ENCODE results near the gene ATM.
"Not testable (repeated sequence)": the region's sequence is repeated elsewhere in the genome, so short reads cannot be mapped to it uniquely, and the experiment has no call there.

Gene ATM

DNA sequence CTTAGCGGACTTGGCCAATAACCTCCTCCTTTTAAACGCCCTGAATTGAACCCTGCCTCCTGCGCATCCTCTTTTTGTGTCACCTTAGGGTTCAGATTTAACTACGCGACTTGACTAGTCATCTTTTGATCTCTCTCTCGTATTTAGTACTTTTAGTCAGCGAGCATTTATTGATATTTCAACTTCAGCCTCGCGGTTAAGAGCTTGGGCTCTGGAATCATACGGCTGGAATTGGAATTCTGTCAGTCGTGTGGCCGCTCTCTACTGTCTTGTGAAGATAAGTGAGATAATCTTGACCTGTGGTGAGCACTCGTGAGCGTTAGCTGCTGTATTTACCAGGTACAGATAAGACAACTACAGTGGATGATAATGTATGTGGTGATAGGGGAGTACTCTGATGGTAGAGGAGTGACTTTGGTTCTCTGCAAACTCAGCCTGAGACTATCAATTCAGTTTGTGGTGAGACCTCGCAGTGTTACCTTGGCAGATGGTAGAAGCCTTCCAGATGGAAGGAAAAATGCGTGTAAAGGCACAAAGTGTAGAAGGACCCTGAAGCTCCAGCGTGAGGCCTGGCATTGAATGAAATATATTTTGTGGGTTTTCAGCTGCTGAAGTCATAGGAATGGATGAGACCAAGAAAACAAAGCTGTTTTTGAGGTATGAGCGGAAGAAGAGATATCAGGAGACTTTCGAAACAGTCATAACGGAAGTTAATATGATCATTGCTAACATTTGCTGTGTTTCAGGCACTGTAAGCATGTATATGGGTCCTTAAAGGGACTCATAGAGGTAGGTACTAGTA is 682 bp downstream of the ATM start:
- no peak for DNase-seq

DNA sequence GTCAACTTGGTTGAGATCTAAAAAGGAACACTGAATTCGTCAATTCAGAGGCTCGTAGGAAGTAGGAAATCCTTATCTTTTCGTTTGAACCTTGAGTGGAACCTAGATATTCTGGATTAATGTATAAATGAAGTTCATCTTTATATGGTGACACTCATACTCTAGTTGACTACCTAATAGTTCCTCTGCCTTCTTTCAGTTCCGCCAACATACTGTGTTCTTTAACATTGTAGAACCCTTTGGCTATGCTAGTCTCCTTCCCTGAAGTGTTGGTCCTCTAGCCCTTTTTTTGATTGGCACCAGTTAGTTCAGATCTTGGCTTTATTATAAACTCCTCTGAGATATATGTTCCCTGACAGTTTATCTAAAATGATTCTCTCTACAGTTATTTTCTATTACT is 1.5 kb downstream of the ATM start:
- no peak for DNase-seq

DNA sequence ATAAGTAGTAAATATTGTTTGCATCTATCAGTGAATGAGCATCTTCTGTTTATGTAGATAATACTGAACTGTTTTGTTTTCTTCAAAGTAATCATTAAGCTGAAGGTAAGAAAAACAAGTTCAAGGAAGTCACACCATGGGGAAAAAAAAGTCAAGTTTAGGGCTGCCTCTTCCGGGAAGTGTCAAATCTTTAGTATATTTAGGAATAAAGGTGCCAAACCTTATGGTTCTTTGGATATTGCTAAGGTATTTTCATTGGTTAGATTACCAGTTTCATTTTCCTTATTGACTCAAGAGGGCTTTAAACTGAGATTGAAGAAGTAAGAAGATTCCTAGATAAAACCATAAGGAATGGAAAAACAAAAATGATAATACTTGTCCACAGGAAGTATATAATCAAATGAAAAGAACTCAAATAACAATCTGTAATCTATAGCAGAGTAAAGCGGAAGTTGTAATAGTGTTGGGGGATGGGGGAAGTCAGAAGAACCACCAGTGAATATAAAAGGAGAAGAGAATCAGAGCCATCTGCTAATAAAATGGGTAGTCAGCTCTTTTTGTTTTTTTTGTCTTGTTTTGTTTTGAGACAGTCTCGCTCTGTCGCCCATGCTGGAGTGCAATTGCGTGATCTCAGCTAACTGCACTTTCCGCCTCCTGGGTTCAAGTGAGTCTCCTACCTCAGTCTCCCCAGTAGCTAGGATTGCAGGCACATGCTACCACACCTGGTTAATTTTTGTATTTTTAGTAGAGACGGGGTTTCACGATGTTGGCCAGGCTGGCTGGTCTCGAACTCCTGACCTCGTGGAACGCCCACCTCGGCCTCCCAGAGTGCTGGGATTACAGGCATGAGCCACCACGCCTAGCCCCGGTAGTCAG is 2.3 kb downstream of the ATM start:
- DNase-seq: no peak

DNA sequence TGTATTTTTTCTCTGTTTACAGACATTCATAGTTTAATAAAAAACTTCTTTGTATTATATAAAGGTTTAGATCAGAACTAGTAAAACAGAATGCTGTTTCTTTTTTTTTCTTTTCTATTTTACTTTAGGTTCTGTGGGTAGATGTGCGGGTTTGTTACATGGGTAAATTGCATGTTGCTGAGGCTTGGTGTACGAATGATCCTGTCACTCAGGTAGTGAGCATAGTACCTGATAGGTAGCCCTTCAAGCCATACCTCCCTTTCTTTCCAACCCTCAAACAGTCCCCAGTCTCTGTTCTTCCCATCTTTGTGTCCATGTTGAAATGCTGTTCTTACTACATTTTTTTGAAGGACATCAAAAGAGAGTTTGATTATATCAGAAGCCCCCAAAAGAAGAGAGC is 3.2 kb downstream of the ATM start:
- no peak for DNase-seq

DNA sequence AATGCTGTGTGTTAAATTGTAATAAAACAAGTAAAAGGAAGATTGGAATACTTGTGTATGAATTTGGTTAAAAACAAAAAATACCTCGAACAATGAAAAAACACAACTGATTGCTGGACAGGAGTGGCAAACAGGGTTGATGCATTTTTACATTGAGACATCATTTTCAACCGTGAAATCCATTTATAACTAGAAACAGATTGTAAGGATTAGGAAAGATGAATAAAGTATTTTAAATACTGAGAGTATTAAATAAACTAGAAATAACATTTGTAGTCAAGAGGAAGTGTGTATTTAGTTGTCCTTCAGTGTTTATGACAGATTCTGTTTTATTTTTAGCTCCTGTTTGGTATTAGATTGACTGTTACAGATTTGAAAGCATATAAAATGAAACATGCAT is 5.4 kb downstream of the ATM start:
- no peak for DNase-seq

DNA sequence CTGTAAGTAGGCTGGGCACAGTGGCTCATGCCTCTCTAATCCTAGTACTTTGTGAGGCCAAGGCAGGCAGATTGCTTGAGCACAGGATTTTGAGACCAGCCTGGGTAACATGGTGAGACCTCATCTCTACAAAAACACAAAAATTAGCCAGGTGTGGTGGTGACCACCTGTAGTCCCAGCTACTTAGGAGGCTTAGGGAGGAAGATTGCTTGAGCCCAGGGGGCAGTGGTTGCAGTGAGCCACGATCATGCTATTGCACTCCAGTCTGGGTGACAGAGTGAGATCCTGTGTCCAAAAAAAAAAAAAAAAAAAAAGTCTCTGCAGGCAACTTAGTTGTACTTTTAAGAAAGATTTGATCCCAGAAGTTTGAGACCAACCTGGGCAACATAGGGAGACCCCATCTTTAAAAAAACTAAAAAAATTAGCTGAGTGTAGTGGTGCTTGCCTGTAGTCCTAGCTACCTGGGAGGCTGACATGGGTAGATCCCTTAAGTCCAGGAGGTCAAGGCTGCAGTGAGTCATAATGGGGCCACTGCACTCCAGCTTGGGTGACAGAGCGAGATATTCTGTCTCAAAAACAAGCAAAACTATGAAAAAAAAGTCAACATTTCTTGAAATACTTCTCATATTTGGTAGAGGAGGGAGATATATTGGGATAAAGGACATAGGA is 10.5 kb downstream of the ATM start:
- no peak for DNase-seq

DNA sequence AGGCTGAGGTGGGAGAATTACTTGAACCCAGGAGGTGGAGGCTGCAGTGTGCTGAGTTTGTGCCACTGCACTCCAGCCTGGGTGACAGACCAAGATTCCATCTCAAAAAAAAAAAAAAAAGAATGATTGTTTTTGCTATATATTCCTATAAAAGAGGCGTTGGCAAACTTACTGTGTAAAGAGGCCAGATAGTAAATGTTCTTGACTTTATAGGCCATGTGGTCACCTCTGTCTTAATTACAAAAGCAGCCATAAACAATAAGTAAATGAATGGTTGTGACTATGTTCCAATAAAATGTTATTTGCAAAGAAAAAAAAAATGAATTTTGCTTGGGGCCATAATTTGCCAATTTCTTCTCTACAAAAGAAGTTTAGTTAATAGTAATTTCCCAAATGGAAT is 12.3 kb downstream of the ATM start:
- DNase-seq: no peak

DNA sequence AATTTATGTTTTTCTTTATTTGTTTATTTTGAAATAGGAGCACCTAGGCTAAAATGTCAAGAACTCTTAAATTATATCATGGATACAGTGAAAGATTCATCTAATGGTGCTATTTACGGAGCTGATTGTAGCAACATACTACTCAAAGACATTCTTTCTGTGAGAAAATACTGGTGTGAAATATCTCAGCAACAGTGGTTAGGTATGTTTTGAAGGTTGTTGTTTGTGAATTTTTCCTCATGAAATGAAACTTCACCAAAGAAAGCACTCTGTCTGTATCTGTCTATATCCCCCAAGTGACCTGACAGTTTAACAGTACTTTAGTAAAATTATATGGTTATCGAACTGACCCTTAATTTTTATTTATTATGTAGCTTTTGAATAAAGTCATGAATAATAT is 12.8 kb downstream of the ATM start:
- no peak for DNase-seq

DNA sequence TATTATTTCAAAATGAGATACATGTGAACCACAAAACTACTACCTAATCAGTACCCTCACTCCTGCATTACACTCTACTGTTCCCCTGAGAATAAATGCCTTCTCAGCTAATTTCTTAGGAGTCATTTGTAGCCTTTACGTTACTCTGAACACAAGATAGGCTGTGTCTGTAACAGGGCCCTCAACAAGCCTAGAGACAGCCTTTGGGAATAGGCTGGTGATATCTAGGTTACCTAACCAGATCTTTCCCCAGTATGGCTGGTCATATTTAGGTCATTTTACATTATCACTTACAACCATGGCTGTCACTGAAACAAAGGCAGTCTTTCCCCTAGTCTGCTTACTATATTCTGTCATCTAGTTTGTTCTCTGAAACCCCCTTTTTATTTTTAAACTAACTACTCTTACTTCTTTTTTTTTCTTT is 14.2 kb downstream of the ATM start:
- DNase-seq: no peak

DNA sequence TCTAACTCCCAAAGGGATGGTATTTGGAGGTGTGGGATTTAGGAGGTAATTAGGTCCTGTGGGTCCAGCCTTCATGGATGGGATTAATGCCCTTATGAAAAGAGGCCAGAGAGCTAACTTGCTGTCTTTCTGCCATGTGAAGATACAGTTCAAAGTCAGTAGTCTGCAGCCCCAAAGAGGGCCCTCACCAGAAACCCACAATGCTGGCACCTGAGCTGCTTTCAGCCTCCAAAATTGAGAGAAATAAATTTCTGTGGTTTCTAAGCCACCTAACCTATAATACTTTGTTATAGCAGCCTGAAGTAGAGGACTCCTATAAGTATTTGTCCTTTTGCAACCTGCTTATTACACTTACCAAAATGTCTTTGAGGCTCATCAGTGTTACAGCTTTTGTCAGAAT is 16.2 kb downstream of the ATM start:
- DNase-seq: no peak

DNA sequence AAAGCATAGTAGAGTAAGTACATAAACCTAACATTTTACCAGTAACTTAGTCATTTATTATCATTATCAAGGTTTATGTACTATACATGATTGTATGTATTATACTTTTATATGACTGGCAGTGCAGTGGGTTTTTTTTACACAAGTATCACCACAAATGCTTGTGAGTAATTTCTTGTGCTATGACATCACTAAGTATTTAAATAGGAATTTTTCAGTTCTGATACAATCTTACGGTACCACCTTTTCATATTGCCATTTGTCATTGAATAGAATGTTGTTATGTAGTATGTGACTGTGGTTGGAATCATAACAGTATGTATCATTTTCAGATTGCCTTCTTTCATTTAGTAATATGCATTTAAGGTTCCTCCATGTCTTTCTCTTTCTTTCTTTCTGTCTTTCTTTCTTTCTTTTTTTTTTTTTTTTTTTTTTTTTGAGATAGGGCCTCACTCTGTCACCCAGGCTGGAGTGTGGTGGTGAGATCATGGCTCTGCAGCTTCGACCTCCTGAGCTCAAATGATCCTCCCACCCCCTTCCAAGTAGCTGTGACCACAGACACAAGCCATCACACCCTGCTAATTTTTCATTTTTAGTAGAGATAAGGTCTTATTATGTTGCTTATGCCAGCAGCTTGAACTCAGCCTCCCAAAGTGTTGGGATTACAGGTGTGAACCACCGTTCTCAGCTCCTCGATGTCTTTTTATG is 18.6 kb downstream of the ATM start:
- no peak for DNase-seq

DNA sequence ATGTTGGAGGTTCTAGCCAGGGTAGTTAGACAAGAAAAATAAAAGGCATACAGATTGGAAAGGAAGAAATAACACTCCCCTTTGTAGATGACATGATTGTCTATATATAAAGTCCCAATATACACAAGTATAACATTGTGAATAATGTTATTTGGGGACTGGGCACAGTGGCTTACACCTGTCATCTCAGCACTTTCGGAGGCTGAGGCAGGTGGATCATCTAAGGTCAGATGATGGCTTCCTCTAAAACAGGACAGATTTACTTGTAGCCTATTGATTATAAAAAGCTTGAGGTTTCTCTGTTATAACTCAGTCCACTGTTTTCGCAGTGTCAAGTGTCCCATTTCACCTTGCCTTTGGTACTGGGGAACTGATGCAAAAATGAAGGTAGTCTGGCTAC is 19.6 kb downstream of the ATM start:
- no peak for DNase-seq

DNA sequence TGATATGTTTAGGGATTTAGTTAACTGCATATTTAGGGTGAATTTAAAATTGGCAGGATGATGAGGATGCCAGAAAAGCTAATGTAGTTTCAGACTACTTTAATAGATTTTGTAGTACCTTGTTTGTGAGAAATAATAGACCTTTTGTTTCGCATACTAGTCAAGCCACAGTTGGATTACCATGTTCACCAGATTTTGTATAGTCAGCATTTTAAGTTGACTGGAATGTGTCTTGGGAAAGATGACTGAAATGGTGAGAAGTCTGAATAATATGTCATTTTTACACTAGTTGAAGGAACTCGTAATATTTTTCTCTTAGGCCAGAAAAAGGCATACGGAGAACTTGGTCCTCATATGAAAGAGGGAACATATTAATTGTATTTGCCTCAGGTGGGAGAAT is 23.4 kb downstream of the ATM start:
- DNase-seq: no peak

DNA sequence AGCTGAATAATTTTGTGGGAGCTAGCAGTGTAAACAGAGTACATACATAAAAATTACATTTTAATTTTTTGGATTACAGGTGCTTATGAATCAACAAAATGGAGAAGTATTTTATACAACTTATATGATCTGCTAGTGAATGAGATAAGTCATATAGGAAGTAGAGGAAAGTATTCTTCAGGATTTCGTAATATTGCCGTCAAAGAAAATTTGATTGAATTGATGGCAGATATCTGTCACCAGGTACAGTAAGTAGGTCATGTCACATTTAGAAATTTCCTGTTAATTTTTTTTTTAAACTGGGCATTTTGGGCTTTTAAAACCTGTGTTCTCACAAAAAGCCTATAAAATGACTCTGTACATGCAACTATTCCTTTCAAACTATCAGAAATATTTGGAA is 24.0 kb downstream of the ATM start:
- DNase-seq: no peak

DNA sequence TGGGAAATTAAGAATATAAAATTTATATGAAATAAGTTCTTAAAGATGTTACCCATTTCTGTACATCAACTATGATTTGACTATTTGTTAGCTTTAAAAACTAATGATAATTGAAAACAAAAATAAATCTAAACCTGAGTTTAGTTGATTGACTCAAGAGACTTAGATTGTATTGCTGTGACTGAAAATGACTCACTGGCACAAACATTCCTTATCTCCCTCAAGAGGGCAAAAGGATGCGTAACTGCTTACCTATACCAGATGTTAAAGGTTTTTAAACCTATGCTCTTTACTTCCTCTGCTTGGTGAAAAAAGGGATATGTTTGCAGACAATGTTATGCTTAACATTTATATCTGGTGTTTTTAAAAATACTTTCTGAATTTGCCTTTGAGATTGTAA is 30.3 kb downstream of the ATM start:
- no peak for DNase-seq

DNA sequence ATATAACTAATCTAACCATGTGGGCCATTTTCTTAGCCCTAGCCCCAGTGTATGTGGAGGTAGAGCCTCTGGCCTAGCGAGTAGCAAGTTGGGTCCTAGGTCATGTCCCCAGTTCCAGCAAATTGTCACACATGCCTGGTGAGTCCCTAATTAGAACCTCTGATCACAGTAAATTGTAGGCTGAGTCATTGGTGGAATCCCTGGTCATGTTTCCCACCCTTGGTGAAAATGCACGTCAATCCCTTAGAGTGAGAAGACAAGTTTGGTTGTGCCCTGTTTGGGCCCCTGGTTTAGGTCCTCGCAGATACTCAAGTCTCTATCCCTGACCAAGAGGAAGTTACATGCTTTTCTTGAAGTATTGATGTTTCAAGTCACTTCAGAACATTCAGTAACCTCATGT is 46.7 kb downstream of the ATM start:
- DNase-seq: no peak

DNA sequence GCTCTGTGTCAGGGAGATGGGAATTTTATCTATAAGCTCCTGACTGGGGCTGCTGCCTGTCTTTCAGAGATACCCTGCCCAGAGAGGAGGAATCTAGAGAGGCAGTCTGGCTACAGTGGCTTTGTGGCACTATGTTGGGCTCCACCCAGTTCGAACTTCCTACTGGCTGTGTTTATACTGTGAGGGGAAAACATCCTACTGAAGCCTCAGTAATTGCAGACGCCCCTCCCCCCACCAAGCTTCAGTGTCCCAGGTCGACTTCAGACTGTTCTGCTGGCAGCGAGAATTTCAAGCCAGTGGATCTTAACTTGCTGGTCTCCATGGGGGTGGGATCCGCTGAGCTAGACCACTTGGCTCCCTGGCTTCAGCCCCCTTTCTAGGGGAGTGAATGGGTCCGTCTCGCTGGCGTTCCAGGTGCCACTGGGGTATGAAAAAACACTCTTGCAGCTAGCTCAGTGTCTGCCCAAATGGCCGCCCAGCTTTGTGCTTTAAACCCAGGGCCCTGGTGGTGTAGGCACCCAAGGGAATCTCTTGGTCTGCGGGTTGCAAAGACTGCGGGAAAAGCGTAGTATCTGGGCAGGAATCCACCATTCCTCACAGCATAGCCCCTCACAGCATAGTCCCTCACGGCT is 54.2 kb downstream of the ATM start:
- not testable (repeated sequence) for DNase-seq

DNA sequence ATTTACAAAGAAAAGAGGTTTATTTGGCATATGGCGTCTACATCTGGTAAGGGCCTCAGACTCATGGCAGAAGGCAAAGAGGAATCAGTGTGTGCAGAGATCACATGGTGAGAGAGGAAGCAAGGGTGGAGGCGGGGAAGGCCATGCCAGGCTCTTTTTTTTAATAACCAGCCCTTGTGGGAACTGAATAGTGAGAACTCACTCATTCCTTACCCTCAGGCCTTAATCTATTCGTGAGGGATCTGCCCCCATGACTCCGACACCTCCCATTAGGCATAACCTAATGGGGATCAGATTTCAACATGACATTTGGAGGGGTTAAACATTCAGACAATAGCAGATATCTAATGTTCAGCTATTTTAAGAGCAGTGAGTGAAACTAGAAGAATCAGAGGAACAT is 55.7 kb downstream of the ATM start:
- DNase-seq: no peak

DNA sequence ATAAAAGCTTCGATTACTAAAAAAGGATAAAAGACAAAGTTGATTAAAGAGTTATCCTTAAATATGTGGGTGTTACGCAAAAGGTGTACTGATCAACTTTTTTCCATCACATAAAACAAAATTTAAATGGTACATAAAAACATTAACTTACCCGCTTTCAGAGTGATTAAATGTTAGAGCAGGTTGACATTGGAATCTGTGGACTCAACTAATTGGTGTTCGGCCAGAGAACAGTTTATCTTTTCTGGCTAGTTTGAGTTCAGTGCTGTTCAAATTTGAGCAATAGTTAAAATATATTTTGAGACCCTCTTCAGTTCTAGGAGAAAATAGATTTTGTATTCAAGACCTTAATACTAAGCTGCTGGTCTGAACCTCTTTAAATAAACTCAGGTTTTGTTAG is 56.1 kb downstream of the ATM start:
- no peak for DNase-seq

DNA sequence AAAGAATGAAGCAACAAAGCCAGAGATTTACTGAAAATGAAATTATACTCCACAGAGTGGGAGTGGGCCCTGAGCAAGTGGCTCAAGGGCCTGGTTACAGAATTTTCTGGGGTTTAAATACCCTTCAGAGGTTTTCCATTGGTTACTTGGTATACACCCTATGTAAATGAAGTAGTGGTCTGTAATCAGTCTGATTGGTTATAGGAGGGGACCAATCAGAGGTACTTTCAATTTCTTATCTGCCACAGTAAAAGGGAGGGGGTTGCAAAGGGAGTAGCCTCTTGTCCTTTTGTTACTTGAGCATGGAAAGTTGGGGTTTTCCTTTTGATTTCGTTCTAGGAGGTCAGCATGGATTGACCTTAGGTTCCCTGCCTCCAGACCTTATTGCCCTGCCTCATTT is 63.5 kb downstream of the ATM start:
- no peak for DNase-seq

DNA sequence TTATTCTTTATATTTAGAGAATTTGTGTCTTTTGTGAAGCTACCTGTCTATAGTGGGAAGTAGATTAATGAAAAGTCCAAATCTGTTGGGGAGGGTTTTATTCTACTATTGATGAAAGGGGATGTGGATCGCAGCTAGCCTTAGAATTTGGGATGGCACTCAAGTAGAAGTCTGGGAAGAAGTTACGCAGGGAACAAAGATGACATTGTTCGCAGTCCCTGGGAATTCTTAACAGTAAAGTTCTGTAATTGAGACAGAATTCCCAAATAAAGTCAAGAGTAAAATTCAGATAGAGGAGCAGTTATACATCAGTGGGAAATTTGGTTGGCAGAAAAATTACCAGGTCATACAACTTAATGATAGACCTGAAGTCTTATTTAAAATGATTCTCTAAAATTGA is 64.1 kb downstream of the ATM start:
- DNase-seq: no peak

DNA sequence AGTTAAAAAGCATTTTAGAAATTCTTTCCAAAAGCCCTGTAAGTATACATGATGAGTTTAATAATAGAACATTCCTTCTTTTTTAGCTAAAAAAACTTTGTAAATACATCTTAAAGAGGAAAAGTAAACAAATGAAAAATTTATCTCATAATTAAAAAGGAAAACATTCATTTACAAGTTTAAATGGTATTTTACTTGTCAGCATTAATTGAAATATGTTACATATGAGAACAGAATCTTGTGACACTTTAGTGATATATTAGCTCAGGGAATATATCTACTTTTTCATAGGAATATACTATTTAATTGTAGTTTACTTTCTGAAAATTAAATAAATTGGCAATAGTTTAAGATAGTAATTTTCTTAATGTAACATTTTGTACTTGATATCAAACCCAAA is 66.2 kb downstream of the ATM start:
- DNase-seq: not testable (repeated sequence)

DNA sequence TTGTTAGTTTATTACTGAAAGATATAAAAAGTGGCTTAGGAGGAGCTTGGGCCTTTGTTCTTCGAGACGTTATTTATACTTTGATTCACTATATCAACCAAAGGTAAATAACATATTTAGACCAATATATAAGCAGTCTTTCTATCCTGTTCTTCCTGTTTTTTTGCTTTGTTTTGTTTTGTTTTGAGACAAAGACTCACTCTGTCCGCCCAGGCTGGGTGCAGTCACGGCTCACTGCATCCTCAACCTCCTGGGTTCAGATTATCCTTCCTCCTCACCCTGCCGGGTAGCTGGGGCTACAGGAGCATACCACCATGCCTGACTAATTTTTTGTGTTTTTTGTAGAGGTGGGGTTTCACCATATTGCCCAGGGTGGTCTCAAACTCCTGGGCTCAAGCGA is 66.8 kb downstream of the ATM start:
- no peak for DNase-seq

Data from NCI-H1694 (cell line).